Bronchial epithelial cell (primary cell): ENCODE data around the gene GNAI3. TPM values are rescaled to one million over a fixed set of nuclear protein-coding genes. Genes with fewer than 3 reads are reported as not detected.

Experiments
- DNase-seq: peaks from one replicate; pipeline ENCODE4 v3.0.0-alpha.2; 2010; ENCODE audit warnings: low read depth
- FAIRE-seq: peaks from 2 replicates; lab custom pipeline; 2011; peaks lifted over from hg19 to GRCh38; lab: Jason Lieb, UNC
- H3K27me3 ChIP-seq: 2 replicates; pipeline ENCODE4 v1.5.1; 2011; ENCODE audit warnings: low read length; ENCODE audit not compliant: control insufficient read depth, insufficient read depth
- H3K36me3 ChIP-seq: 2 replicates; pipeline ENCODE4 v1.5.1; 2011; ENCODE audit warnings: low read length; ENCODE audit not compliant: control insufficient read depth, insufficient read depth
- H3K4me3 ChIP-seq: 2 replicates; pipeline ENCODE4 v1.5.1; 2011; ENCODE audit warnings: mild to moderate bottlenecking, low read depth, low read length, control low read depth
- CTCF ChIP-seq: IDR thresholded peaks from 2 replicates; pipeline ENCODE4 v1.5.1; 2011; ENCODE audit warnings: mild to moderate bottlenecking, moderate library complexity, low read length, control low read depth, inconsistent platforms; ENCODE audit not compliant: insufficient read depth, severe bottlenecking
- total RNA-seq: library from RNA; depleted of rRNA; stranded (reverse); fragments of >200 nt; gene quantifications from 2 replicates; pipeline ENCODE4 v1.2.1, GENCODE V29; 2014

The GNAI3 gene
- total RNA-seq, 1 donor from 2014 or later = 18.7 TPM

- no peaks in the 10 kb centered on the region for H3K36me3 ChIP-seq
- no peak for TF ChIP-seq CTCF
- H3K4me3 ChIP-seq = no peak overlapping the region
- no peaks in the 10 kb centered on the region for H3K27me3 ChIP-seq
- DNase-seq (no peak), FAIRE-seq (no peak)
Observed at GRCh38 chr1:109521002-109521951, 27.1 kb upstream of the GNAI3 start.

- Histone ChIP-seq H3K4me3 (no peak overlapping the region), H3K36me3 (no peaks in the 10 kb centered on the region), H3K27me3 (no peaks in the 10 kb centered on the region)
- no peak for FAIRE-seq
- TF ChIP-seq CTCF = no peak
- DNase-seq = no peak
Observed at GRCh38 chr1:109522026-109522425, 26.4 kb upstream of the GNAI3 start.

GRCh38 chr1:109523706-109524105 lies 24.7 kb upstream of the GNAI3 start:
- DNase-seq (no peak), FAIRE-seq (no peak)
- no peak for TF ChIP-seq CTCF

GRCh38 chr1:109527098-109527811 lies 21.2 kb upstream of the GNAI3 start:
- DNase-seq (no peak), FAIRE-seq (no peak)
- no peak overlapping the region for H3K4me3 ChIP-seq
- H3K27me3 ChIP-seq = peaks cover 2% of the 10 kb centered on the region
- no peaks in the 10 kb centered on the region for H3K36me3 ChIP-seq
- TF ChIP-seq CTCF = no peak

More at GRCh38 chr1:109523706-109524105, 24.7 kb upstream of the GNAI3 start:
- no peaks in the 10 kb centered on the region for H3K36me3 ChIP-seq
- peaks cover 2% of the 10 kb centered on the region for H3K27me3 ChIP-seq
- H3K4me3 ChIP-seq = no peak overlapping the region

- H3K36me3 ChIP-seq = no peaks in the 10 kb centered on the region
- TF ChIP-seq CTCF = no peak
- no peak for FAIRE-seq
Observed at GRCh38 chr1:109527846-109528695, 20.3 kb upstream of the GNAI3 start.

More at GRCh38 chr1:109527846-109528695, 20.3 kb upstream of the GNAI3 start:
- H3K4me3 ChIP-seq = no peak overlapping the region
- H3K27me3 ChIP-seq = peaks cover 2% of the 10 kb centered on the region
- DNase-seq = no peak
